SK-N-SH treated with all-trans-retinoic acid at 6 μM for 48 hours (cell line): Measurements from ENCODE around the gene KLHDC4.

Source experiments
- BACH2 ChIP-seq: fragments of 250-450 bp; sonication (Bioruptor Pico); IDR thresholded peaks from 2 replicates; pipeline ENCODE4 v1.9.0; 2021; ENCODE audit warnings: mild to moderate bottlenecking, borderline replicate concordance
- GLIS3 ChIP-seq: fragments of 250-450 bp; sonication (Bioruptor Pico); IDR thresholded peaks from 2 replicates; pipeline ENCODE4 v1.5.0; 2020; ENCODE audit warnings: mild to moderate bottlenecking, moderate library complexity
- ZFP3 ChIP-seq: fragments of 250-450 bp; sonication (Bioruptor Pico); IDR thresholded peaks from 2 replicates; pipeline ENCODE4 v1.5.0; 2020; ENCODE audit warnings: mild to moderate bottlenecking, moderate library complexity
- TF ChIP-seq, protein P1 (sequence below): fragments of 250-450 bp; sonication (Bioruptor Pico); IDR thresholded peaks from 2 replicates; pipeline ENCODE4 v1.8.0; 2020; ENCODE audit warnings: mild to moderate bottlenecking, moderate library complexity, borderline replicate concordance
- TF ChIP-seq, protein P2 (sequence below): fragments of 250-450 bp; sonication (Bioruptor Pico); IDR thresholded peaks from 2 replicates; pipeline ENCODE4 v1.5.0; 2020; ENCODE audit warnings: mild to moderate bottlenecking, moderate library complexity

DNA sequence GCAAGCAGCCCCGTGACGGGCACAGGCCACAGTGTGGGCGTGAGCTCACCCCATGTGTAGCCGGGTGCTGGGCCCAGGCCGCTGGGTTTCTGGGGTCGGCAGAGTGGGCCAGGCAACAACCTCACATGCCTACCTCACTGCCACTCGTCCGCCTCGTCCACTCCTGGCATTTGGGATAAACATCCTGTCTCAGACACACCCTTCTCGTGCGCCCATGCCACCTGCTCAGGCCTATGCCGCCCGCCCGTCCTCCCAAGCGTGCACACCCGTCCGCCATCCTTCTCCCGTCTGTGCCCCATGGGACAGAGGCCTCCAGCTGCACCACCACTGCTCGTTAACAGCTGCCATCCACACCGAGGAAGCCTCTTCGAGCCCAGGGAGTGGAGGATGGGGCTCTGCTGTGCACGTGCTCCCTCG, 64.3 kb downstream of the KLHDC4 start:
- no peak for TF ChIP-seq GLIS3 (CRISPR knock-in tag)
- TF ChIP-seq, protein P1, sequence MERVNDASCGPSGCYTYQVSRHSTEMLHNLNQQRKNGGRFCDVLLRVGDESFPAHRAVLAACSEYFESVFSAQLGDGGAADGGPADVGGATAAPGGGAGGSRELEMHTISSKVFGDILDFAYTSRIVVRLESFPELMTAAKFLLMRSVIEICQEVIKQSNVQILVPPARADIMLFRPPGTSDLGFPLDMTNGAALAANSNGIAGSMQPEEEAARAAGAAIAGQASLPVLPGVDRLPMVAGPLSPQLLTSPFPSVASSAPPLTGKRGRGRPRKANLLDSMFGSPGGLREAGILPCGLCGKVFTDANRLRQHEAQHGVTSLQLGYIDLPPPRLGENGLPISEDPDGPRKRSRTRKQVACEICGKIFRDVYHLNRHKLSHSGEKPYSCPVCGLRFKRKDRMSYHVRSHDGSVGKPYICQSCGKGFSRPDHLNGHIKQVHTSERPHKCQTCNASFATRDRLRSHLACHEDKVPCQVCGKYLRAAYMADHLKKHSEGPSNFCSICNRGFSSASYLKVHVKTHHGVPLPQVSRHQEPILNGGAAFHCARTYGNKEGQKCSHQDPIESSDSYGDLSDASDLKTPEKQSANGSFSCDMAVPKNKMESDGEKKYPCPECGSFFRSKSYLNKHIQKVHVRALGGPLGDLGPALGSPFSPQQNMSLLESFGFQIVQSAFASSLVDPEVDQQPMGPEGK (CRISPR knock-in tag), result no peak
- TF ChIP-seq, protein P2, sequence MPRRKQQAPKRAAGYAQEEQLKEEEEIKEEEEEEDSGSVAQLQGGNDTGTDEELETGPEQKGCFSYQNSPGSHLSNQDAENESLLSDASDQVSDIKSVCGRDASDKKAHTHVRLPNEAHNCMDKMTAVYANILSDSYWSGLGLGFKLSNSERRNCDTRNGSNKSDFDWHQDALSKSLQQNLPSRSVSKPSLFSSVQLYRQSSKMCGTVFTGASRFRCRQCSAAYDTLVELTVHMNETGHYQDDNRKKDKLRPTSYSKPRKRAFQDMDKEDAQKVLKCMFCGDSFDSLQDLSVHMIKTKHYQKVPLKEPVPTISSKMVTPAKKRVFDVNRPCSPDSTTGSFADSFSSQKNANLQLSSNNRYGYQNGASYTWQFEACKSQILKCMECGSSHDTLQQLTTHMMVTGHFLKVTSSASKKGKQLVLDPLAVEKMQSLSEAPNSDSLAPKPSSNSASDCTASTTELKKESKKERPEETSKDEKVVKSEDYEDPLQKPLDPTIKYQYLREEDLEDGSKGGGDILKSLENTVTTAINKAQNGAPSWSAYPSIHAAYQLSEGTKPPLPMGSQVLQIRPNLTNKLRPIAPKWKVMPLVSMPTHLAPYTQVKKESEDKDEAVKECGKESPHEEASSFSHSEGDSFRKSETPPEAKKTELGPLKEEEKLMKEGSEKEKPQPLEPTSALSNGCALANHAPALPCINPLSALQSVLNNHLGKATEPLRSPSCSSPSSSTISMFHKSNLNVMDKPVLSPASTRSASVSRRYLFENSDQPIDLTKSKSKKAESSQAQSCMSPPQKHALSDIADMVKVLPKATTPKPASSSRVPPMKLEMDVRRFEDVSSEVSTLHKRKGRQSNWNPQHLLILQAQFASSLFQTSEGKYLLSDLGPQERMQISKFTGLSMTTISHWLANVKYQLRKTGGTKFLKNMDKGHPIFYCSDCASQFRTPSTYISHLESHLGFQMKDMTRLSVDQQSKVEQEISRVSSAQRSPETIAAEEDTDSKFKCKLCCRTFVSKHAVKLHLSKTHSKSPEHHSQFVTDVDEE (CRISPR knock-in tag), result no peak
- TF ChIP-seq ZFP3, result no peak
- no peak for TF ChIP-seq BACH2 (CRISPR knock-in tag)
